SK-N-SH (cell line): Measurements from ENCODE around the gene KCNJ16. TPM values are rescaled to one million over a fixed set of nuclear protein-coding genes. Genes with fewer than 3 reads are reported as not detected.

ENCODE experiments used
- CTCF ChIA-PET: fragments of 300-600, 350-600 bp; formaldehyde crosslinking; extraction: SDS; loops from one replicate; lab custom pipeline; 2021; lab: Yijun Ruan, JAX
- POLR2A ChIA-PET: fragments of 350-600 bp; sonication (Branson Sonifier 250); formaldehyde crosslinking; extraction: SDS; loops from one replicate; lab custom pipeline; 2020; ENCODE audit warnings: antibody characterized with exemption, inconsistent platforms; lab: Yijun Ruan, JAX
- DNase-seq: peaks from one replicate; pipeline ENCODE4 v3.0.0; 2012
- H2AFZ ChIP-seq: fragments of 200-600 bp; sonication (generic); 2 replicates; pipeline ENCODE4 v1.8.1; 2016; ENCODE audit warnings: antibody characterized with exemption, mild to moderate bottlenecking, low read depth
- H3F3A ChIP-seq: fragments of 200-600 bp; sonication (generic); replicated peaks from 2 replicates; pipeline ENCODE3; 2016; ENCODE audit warnings: antibody characterized with exemption, mild to moderate bottlenecking; ENCODE audit not compliant: insufficient read depth
- H3K27ac ChIP-seq, 2 experiments: fragments of 200-500 bp in 1 of 2; fragments of 200-600 bp in 1 of 2; sonication (Bioruptor generic) in 1 of 2; sonication (generic), shearing (Covaris generic) in 1 of 2; 2 replicates each; pipeline versions ENCODE4 v1.5.1 to v1.6.1; 2014 to 2016; ENCODE audit warnings: low read depth in 2 of 2, inconsistent platforms in 1 of 2, low read length in 1 of 2, mild to moderate bottlenecking in 1 of 2, mixed read lengths in 1 of 2
- H3K27me3 ChIP-seq: fragments of 200-600 bp; sonication (generic), shearing (Covaris generic); 2 replicates; pipeline ENCODE4 v1.6.1; 2016; ENCODE audit warnings: mixed run types; ENCODE audit not compliant: insufficient read depth
- H3K36me3 ChIP-seq, 2 experiments: fragments of 200-500 bp in 1 of 2; fragments of 200-600 bp in 1 of 2; sonication (Bioruptor generic) in 1 of 2; sonication (generic) in 1 of 2; replicated peaks in 1 of 2; 2 replicates each; pipeline versions ENCODE3 to v1.5.1; 2014 to 2016; ENCODE audit warnings: low read length in 1 of 2, mild to moderate bottlenecking in 1 of 2; ENCODE audit not compliant: insufficient read depth in 2 of 2, control insufficient read depth in 1 of 2
- H3K4me1 ChIP-seq, 2 experiments: fragments of 200-500 bp in 1 of 2; fragments of 200-600 bp in 1 of 2; sonication (Bioruptor generic) in 1 of 2; sonication (generic), shearing (Covaris generic) in 1 of 2; 2 replicates each; pipeline versions ENCODE4 v1.5.1 to v1.6.1; 2014 to 2016; ENCODE audit warnings: low read depth in 1 of 2, low read length in 1 of 2, mixed run types in 1 of 2; ENCODE audit not compliant: insufficient read depth in 2 of 2, control insufficient read depth in 1 of 2
- H3K4me2 ChIP-seq: fragments of 200-600 bp; sonication (generic), shearing (Covaris generic); 2 replicates; pipeline ENCODE4 v1.6.1; 2017; ENCODE audit warnings: mixed run types
- H3K4me3 ChIP-seq, 2 experiments: fragments of 200-500 bp in 1 of 2; fragments of 200-600 bp in 1 of 2; sonication (Bioruptor generic) in 1 of 2; sonication (generic), shearing (Covaris generic) in 1 of 2; 2 replicates each; pipeline versions ENCODE4 v1.5.1 to v1.8.1; 2014 to 2016; ENCODE audit warnings: low read depth in 2 of 2, inconsistent platforms in 1 of 2, low read length in 1 of 2, mild to moderate bottlenecking in 1 of 2, mixed read lengths in 1 of 2, moderate library complexity in 1 of 2
- H3K79me2 ChIP-seq: fragments of 200-600 bp; sonication (generic); 2 replicates; pipeline ENCODE4 v1.8.1; 2017; ENCODE audit warnings: mild to moderate bottlenecking; ENCODE audit not compliant: insufficient read depth
- H3K9ac ChIP-seq: fragments of 200-600 bp; sonication (generic); 2 replicates; pipeline ENCODE4 v1.6.1; 2017; ENCODE audit warnings: mixed run types
- H3K9me2 ChIP-seq: fragments of 200-600 bp; sonication (generic); 2 replicates; pipeline ENCODE4 v1.6.1; 2017; ENCODE audit warnings: mixed run types
- H3K9me3 ChIP-seq: fragments of 200-600 bp; sonication (generic); 2 replicates; pipeline ENCODE4 v1.6.1; 2017; ENCODE audit warnings: mixed run types, mild to moderate bottlenecking, moderate library complexity
- H4K20me1 ChIP-seq: fragments of 200-600 bp; sonication (generic); 2 replicates; pipeline ENCODE4 v1.6.1; 2017; ENCODE audit warnings: mild to moderate bottlenecking, mixed run types; ENCODE audit not compliant: insufficient read depth
- CHD2 ChIP-seq: fragments of 150-350 bp; IDR thresholded peaks from 2 replicates; pipeline ENCODE4 v1.6.1; 2018; ENCODE audit warnings: low read length; ENCODE audit not compliant: partially characterized antibody
- EP300 ChIP-seq, 2 experiments: IDR thresholded peaks; 2 replicates each; pipeline versions ENCODE4 v1.4.0 to v1.6.1; 2012; ENCODE audit warnings: borderline replicate concordance in 1 of 2, low read depth in 1 of 2, low read length in 1 of 2
- FOSL2 ChIP-seq: IDR thresholded peaks from 2 replicates; pipeline ENCODE4 v1.4.0; 2012; ENCODE audit warnings: low read depth, mild to moderate bottlenecking, moderate library complexity, borderline replicate concordance
- FOXM1 ChIP-seq: IDR thresholded peaks from 2 replicates; pipeline ENCODE4 v1.4.0; 2012; ENCODE audit warnings: low read depth, mild to moderate bottlenecking
- GATA2 ChIP-seq: sonication (generic); formaldehyde crosslinking; IDR thresholded peaks from 2 replicates; pipeline ENCODE4 v1.5.0; 2020; ENCODE audit warnings: mild to moderate bottlenecking, missing genetic modification reagents
- NFIC ChIP-seq: IDR thresholded peaks from 2 replicates; pipeline ENCODE4 v1.4.0; 2012; ENCODE audit warnings: borderline replicate concordance
- RAD21 ChIP-seq: IDR thresholded peaks from 2 replicates; pipeline ENCODE4 v1.6.1; 2012; ENCODE audit warnings: mild to moderate bottlenecking, low read length
- RCOR1 ChIP-seq: fragments of 150-350 bp; IDR thresholded peaks from 2 replicates; pipeline ENCODE4 v1.6.1; 2017; ENCODE audit warnings: antibody characterized with exemption, low read length
- RXRA ChIP-seq: IDR thresholded peaks from 2 replicates; pipeline ENCODE4 v1.4.0; 2012; ENCODE audit warnings: low read depth, mild to moderate bottlenecking, borderline replicate concordance
- SIN3A ChIP-seq: IDR thresholded peaks from 2 replicates; pipeline ENCODE4 v1.6.1; 2012; ENCODE audit warnings: low read depth, mild to moderate bottlenecking, low read length, moderate library complexity, borderline replicate concordance
- TCF12 ChIP-seq: IDR thresholded peaks from 2 replicates; pipeline ENCODE4 v1.4.0; 2012
- TEAD4 ChIP-seq: IDR thresholded peaks from 2 replicates; pipeline ENCODE4 v1.4.0; 2012; ENCODE audit warnings: mild to moderate bottlenecking, borderline replicate concordance; ENCODE audit not compliant: insufficient read depth
- YY1 ChIP-seq: IDR thresholded peaks from 2 replicates; pipeline ENCODE4 v1.4.0; 2012; ENCODE audit warnings: low read depth, mild to moderate bottlenecking
- WGBS: methylation state at CpG from one replicate; pipeline ENCODE4 v1.1.6; 2017; ENCODE audit warnings: low lambda C conversion rate; 5-methylcytosine and 5-hydroxymethylcytosine counted together
- polyA plus RNA-seq, 3 experiments: library from polyadenylated mRNA; depleted of rRNA; stranded (reverse); fragments of >200 nt; gene quantifications; 2 replicates each; pipeline ENCODE4 v1.2.3, GENCODE V29; 2012
- TF ChIP-seq, protein P1 (sequence below): IDR thresholded peaks from 2 replicates; pipeline ENCODE4 v1.4.0; 2012; ENCODE audit warnings: low read depth, borderline replicate concordance
- TF ChIP-seq, protein P2 (sequence below): fragments of 150-350 bp; IDR thresholded peaks from 2 replicates; pipeline ENCODE4 v1.6.1; 2017; ENCODE audit warnings: antibody characterized with exemption, low read length, low read depth, borderline replicate concordance
- TF ChIP-seq, protein P3 (sequence below): fragments of 150-350 bp; IDR thresholded peaks from 2 replicates; pipeline ENCODE4 v1.6.1; 2016; ENCODE audit warnings: mild to moderate bottlenecking, low read depth, low read length
- TF ChIP-seq, protein P4 (sequence below): IDR thresholded peaks from 2 replicates; pipeline ENCODE4 v1.4.0; 2012; ENCODE audit warnings: low read depth, borderline replicate concordance
- TF ChIP-seq, protein P5 (sequence below): IDR thresholded peaks from 2 replicates; pipeline ENCODE4 v1.4.0; 2012; ENCODE audit warnings: low read depth

The KCNJ16 gene
- polyA plus RNA-seq, 1 of the 3 experiments (the other 2 are of a cell fraction) = not detected

DNA sequence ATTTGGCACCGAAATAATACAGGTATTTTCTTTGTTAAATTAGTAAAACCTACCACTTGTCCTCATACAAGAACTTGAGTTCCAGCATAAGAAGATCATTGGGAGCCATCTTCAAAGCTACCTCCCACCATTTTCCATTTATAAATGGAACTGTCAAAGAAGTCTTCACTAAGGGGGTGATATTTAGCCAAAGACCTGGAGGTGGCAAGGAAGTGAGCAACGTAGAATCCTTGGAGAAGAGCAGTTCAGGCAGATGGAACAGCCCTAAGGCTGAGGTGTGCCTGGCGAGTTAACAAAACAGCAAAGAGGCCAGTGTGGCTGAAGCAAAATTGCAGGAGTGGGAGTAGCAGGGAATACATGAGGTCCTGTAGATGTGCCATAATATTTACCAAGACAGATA, 1.8 kb downstream of the KCNJ16 start (continued):
- TF ChIP-seq, protein P1, sequence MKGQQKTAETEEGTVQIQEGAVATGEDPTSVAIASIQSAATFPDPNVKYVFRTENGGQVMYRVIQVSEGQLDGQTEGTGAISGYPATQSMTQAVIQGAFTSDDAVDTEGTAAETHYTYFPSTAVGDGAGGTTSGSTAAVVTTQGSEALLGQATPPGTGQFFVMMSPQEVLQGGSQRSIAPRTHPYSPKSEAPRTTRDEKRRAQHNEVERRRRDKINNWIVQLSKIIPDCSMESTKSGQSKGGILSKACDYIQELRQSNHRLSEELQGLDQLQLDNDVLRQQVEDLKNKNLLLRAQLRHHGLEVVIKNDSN = no peak
- TF ChIP-seq EP300 (IDR thresholded peaks at IDR 0.05; ENCODE audit: borderline replicate concordance in 1 of 2, low read depth in 1 of 2, low read length in 1 of 2) (no peak), GATA2 (CRISPR knock-in tag) (no peak), TEAD4 (no peak)
- TF ChIP-seq, all 33 proteins: peak for 0

DNA sequence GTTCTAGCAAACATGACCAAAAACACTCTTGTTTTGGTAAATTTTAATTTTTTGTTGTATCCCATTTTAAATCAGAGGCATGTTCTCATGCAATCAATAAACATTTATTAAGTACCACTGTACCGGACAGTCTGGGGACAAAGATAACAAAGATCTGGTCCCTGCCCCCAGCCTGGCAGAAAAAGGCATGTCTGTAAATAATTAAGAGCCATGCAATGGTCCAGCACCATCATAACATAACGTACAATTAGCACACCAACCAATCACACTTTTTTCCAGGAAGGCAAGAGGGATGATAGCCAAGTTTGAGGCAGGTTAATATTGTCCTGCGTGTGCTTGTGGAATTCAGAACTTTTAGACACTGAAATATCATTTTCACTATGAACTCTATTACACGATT, 3.5 kb downstream of the KCNJ16 start:
- WGBS = 48% methylated on average over 4 of the region's 4 CpGs
- POLR2A ChIA-PET = no interaction called here

More for the DNA sequence above, 3.5 kb downstream of the KCNJ16 start:
- no peaks in the 10 kb centered on the region for H3F3A ChIP-seq
- CTCF ChIA-PET = no interaction called here
- H3K9me2 ChIP-seq = no peaks in the 10 kb centered on the region
- no peak overlapping the region for H3K9ac ChIP-seq
- H3K36me3 ChIP-seq = no peaks in the 10 kb centered on the region
- no peaks in the 10 kb centered on the region for H4K20me1 ChIP-seq
- TF ChIP-seq FOSL2 = no peak
- TF ChIP-seq RCOR1 = no peak; the same call in 1 of the 2 replicates
- TF ChIP-seq, protein P2, sequence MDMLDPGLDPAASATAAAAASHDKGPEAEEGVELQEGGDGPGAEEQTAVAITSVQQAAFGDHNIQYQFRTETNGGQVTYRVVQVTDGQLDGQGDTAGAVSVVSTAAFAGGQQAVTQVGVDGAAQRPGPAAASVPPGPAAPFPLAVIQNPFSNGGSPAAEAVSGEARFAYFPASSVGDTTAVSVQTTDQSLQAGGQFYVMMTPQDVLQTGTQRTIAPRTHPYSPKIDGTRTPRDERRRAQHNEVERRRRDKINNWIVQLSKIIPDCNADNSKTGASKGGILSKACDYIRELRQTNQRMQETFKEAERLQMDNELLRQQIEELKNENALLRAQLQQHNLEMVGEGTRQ = no peak
- TF ChIP-seq, protein P3, sequence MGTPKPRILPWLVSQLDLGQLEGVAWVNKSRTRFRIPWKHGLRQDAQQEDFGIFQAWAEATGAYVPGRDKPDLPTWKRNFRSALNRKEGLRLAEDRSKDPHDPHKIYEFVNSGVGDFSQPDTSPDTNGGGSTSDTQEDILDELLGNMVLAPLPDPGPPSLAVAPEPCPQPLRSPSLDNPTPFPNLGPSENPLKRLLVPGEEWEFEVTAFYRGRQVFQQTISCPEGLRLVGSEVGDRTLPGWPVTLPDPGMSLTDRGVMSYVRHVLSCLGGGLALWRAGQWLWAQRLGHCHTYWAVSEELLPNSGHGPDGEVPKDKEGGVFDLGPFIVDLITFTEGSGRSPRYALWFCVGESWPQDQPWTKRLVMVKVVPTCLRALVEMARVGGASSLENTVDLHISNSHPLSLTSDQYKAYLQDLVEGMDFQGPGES = no peak
- TF ChIP-seq, protein P4, sequence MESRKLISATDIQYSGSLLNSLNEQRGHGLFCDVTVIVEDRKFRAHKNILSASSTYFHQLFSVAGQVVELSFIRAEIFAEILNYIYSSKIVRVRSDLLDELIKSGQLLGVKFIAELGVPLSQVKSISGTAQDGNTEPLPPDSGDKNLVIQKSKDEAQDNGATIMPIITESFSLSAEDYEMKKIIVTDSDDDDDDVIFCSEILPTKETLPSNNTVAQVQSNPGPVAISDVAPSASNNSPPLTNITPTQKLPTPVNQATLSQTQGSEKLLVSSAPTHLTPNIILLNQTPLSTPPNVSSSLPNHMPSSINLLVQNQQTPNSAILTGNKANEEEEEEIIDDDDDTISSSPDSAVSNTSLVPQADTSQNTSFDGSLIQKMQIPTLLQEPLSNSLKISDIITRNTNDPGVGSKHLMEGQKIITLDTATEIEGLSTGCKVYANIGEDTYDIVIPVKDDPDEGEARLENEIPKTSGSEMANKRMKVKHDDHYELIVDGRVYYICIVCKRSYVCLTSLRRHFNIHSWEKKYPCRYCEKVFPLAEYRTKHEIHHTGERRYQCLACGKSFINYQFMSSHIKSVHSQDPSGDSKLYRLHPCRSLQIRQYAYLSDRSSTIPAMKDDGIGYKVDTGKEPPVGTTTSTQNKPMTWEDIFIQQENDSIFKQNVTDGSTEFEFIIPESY = no peak
- no peak for TF ChIP-seq SIN3A
- TF ChIP-seq CHD2 = peak; percentile 54
- TF ChIP-seq GATA2 (CRISPR knock-in tag) = 0 out of 2 replicates have a peak, but pooled peaks have one; percentile 26
- peak in 1 of 2 experiments; percentile 63; a peak in 1 of 4 replicates for TF ChIP-seq EP300 (IDR thresholded peaks at IDR 0.05; ENCODE audit: borderline replicate concordance in 1 of 2, low read depth in 1 of 2, low read length in 1 of 2)
- no peak for TF ChIP-seq FOXM1
- no peak for TF ChIP-seq RXRA
- TF ChIP-seq, protein P1 = no peak
- TF ChIP-seq YY1 = no peak
- TF ChIP-seq TEAD4 = no peak
- TF ChIP-seq RAD21 = no peak
- no peak for TF ChIP-seq NFIC
- TF ChIP-seq, protein P5, sequence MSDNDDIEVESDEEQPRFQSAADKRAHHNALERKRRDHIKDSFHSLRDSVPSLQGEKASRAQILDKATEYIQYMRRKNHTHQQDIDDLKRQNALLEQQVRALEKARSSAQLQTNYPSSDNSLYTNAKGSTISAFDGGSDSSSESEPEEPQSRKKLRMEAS = no peak
- TF ChIP-seq TCF12 = no peak
- no peaks in the 10 kb centered on the region for H3K27me3 ChIP-seq
- H3K27ac ChIP-seq = no peak overlapping the region
- peak; percentile 26 for DNase-seq
- H3K9me3 ChIP-seq = no peaks in the 10 kb centered on the region
- no peaks in the 10 kb centered on the region for H3K79me2 ChIP-seq
- no peak overlapping the region for H3K4me3 ChIP-seq
- no peak overlapping the region for H3K4me2 ChIP-seq
- no peak overlapping the region for H2AFZ ChIP-seq
- H3K4me1 ChIP-seq = peaks cover 0 to 11% of the 10 kb centered on the region in 2 experiments; a peak in 2 of 4 replicates
